ENCODE results near the gene C4orf50.

C4orf50 gene

DNA sequence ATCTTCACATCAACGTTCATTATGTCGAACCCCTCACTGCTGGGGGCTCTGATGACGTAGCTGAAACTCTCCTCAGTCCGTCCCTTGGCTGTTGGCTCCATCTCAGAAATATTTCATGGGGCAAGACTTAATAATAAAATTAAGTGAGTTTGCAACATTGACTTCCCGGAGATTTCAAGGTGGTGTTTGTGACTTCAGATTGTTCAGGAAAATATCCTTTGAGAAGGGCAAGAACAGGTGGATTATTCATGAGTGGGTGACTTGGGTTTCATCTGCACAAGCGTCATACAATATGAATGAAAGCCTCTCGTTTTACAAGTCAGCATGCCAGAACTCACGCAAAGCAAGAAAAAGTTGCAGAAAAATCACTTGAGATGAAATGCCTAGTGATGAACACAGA, at the start of gene C4orf50:
C4orf50 (minus strand) TSS at position 101 of the 400 bp plus-strand sequence.
- in situ Hi-C loops (cut with MboI; ENCODE audit: low sequenced_read_pairs), result no loop called here

DNA sequence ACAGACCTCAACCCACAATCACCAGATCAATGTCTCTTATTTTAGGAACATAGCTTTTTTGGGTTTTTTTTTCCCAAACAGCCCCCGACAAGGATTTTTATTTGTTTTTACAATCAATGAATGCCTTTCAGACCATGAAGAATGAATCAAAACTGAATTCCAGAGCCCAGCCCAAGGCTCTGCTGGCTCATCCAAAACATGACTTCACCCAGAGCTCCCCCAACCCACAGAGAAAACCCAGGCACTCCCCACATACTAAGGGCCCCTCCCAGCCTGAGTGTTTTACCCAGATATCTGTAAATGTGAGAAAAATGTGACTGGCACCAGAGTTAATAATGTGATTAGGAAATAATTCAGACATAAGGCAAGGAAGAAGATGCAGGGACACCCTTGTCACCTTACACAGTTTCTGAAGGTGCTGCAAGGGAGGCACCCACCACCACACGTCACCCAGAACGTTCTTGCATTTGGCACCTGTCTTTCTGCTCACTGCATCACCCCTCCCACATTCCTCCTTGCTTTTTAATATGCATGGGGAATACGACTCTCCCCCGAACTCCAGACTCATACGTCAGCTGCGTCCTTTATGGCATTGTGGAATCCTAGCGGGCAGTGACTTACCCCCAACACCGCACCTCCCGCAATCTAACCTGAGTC, 47.8 kb upstream of the C4orf50 start:
- in situ Hi-C loops (cut with MboI; ENCODE audit: low sequenced_read_pairs), result no loop called here

GRCh38 chr4:6065166-6065565, 46.9 kb upstream of the C4orf50 start:
- in situ Hi-C loops (cut with MboI; ENCODE audit: low sequenced_read_pairs), result no loop called here

- in situ Hi-C loops (cut with MboI; ENCODE audit: low sequenced_read_pairs), result no loop called here
These were observed 46.2 kb upstream of the C4orf50 start for GRCh38 chr4:6064383-6064782.

GRCh38 chr4:6063684-6064083, 45.5 kb upstream of the C4orf50 start:
- in situ Hi-C loops (cut with MboI; ENCODE audit: low sequenced_read_pairs), result no loop called here

DNA sequence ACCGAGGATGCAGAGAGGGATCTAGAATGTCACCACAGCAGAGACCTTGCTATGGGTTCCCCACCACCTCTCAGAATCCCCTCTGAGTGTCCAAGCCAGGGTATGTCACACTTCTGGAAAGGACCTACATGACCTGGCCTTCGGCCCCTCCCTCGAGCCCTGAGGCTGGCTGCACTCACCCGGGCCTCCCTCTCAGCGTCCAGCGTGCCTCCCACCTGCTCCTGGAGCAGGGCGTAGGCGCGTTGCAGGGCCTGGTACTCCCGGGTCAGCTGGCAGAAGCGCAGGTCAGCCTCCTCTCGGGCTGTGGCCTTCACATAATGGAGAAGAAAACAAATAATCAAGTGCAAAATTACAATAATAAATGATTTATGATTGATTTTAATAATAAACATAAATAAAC, 43.9 kb upstream of the C4orf50 start:
- in situ Hi-C loops (cut with MboI; ENCODE audit: low sequenced_read_pairs), result no loop called here

DNA sequence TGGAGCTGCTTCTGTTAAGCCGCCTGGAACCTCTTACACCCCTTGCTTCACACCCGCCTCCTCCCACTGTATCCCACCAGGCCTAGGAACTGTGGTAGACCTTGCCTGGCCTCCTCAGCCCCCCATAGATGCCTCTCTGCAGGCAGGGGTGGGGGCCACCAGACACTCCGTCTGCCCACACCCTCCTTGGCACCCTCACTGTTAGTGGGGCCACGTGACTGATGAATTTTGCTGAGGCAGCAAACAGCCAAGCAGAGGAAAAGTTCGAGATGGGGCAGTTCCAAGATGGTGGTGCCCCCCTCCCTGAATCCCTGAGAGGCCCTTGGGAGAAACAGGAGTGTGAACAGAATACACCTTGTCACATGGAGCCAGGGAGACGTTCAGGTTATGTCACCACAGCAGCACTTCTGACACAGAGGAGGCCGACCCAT, 41.2 kb upstream of the C4orf50 start:
- in situ Hi-C loops (cut with MboI; ENCODE audit: low sequenced_read_pairs), result no loop called here

DNA sequence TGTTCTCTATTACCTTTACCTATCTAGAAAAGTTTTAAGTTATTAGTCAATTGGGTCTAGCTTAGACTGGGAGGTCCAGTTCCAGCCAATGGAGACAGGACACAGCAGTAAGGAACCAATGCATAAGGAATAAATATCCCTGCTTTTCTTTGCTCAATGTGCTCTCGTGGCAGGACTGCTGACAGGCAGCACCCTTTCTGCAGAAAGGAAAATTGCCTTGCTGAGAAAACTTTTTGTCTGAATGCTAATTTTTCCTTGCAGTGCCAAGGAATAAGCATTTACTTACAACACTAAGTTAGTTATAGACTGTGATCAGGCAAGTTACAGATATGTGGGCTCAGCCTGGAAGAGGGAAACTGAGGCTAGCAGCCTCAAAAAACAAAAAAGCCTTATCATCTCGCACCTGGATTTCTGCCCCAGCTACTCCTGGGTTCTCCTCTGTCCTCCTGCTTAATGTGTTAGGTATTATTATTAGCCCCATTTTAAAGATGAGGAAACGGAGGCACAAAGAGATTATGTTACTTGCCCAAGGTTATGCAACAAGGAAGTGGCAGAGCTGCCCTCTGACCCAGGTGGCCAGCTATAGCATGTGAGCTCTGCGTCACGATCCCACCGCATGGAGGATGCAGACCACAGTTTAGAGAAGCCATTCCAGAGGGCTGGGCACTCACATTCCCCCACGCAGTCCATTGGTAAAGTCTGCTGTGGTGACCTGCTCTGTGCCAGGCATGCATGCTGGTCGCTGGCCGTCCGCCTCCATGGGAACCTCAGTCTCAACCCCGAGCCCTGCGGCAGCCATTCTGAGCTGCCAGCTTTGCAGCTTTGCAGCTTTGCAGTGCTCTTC, 40.5 kb upstream of the C4orf50 start:
- in situ Hi-C loops (cut with MboI; ENCODE audit: low sequenced_read_pairs), result no loop called here

- in situ Hi-C loops (cut with MboI; ENCODE audit: low sequenced_read_pairs), result no loop called here
These were observed 38.9 kb upstream of the C4orf50 start for GRCh38 chr4:6056976-6057766.

GRCh38 chr4:6055436-6055835, 37.2 kb upstream of the C4orf50 start:
- in situ Hi-C loops (cut with MboI; ENCODE audit: low sequenced_read_pairs), result no loop called here

DNA sequence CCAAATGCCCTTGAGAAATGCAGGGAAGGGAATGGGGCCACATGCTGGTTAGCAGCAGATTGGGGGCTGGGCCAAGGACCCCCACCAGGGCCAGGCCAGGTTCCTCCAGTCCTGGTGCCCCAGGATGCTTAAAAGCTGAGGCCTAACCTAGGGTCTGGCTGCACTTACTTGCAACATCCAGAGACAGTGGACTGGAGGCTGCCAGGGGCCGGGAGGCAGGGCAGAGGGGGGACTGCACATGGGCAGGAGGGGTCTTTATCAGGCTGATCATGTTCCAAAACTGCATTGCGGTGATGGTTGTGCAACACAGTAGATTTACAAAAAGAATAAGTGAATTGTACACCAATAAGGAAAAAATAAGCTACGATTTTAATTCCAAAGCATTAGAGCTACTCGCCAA, 36.8 kb upstream of the C4orf50 start:
- in situ Hi-C loops (cut with MboI; ENCODE audit: low sequenced_read_pairs), result no loop called here

- in situ Hi-C loops (cut with MboI; ENCODE audit: low sequenced_read_pairs), result no loop called here
These were observed 36.1 kb upstream of the C4orf50 start for GRCh38 chr4:6054162-6054922.

GRCh38 chr4:6052679-6053078, 34.4 kb upstream of the C4orf50 start:
- in situ Hi-C loops (cut with MboI; ENCODE audit: low sequenced_read_pairs), result no loop called here

GRCh38 chr4:6050551-6050950, 32.3 kb upstream of the C4orf50 start:
- in situ Hi-C loops (cut with MboI; ENCODE audit: low sequenced_read_pairs), result no loop called here

GRCh38 chr4:6049985-6050384, 31.8 kb upstream of the C4orf50 start:
- in situ Hi-C loops (cut with MboI; ENCODE audit: low sequenced_read_pairs), result no loop called here

- in situ Hi-C loops (cut with MboI; ENCODE audit: low sequenced_read_pairs), result no loop called here
These were observed 31.0 kb upstream of the C4orf50 start for GRCh38 chr4:6049278-6049677.

- in situ Hi-C loops (cut with MboI; ENCODE audit: low sequenced_read_pairs), result no loop called here
These were observed 30.3 kb upstream of the C4orf50 start for GRCh38 chr4:6048537-6048936.

DNA sequence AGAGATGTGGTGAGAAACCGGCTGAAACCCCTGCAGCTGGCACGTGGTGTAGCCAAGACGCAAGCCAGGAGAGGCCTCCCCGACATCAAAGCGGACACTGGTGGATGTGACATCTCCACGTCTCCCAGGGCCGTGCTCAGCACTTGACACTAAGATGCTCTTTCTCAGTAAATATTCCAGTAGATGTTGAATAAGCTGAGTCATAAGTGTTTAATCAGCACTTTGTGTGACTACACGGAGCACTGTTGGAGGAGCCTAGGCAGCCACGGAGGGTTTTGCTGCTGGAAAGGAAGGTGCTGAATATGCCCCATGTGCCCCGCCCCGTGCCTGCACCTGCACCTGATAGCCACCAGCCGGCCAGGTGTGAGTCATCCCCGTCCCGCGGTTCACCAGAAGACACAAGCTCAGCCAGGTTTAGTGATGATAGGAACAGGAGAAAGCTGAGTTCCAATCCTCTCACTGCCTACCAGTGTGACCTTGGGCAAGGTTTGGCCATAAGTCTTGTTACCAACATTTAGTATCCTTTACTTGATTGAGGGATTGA, 29.0 kb upstream of the C4orf50 start:
- in situ Hi-C loops (cut with MboI; ENCODE audit: low sequenced_read_pairs), result no loop called here

- in situ Hi-C loops (cut with MboI; ENCODE audit: low sequenced_read_pairs), result no loop called here
These were observed 28.4 kb upstream of the C4orf50 start for GRCh38 chr4:6046526-6047129.

- in situ Hi-C loops (cut with MboI; ENCODE audit: low sequenced_read_pairs), result no loop called here
These were observed 26.6 kb upstream of the C4orf50 start for GRCh38 chr4:6044805-6045204.

Data from HL-60/S4 (cell line).